DOHH2 (cell line): Measurements from ENCODE around the gene RIPK1.

Experiments used
- H3F3A ChIP-seq: fragments of 200-600 bp; sonication (generic), shearing (Covaris generic); 2 replicates; pipeline ENCODE4 v1.6.0; 2016; ENCODE audit warnings: antibody characterized with exemption, mild to moderate bottlenecking; ENCODE audit not compliant: control insufficient read depth, insufficient read depth
- H3K27ac ChIP-seq: fragments of 200-600 bp; sonication (generic); 2 replicates; pipeline ENCODE4 v1.5.1; 2014; ENCODE audit warnings: low read depth, mild to moderate bottlenecking, low read length, moderate library complexity
- H3K27me3 ChIP-seq: fragments of 200-600 bp; sonication (generic); 2 replicates; pipeline ENCODE4 v1.6.1; 2014; ENCODE audit warnings: mild to moderate bottlenecking, low read length, mixed read lengths; ENCODE audit not compliant: control insufficient read depth
- H3K36me3 ChIP-seq: fragments of 200-600 bp; sonication (generic); 2 replicates; pipeline ENCODE4 v1.6.1; 2014; ENCODE audit warnings: mild to moderate bottlenecking, low read length, moderate library complexity, mixed read lengths; ENCODE audit not compliant: control insufficient read depth
- H3K4me1 ChIP-seq: fragments of 200-600 bp; sonication (generic); 2 replicates; pipeline ENCODE4 v1.6.1; 2014; ENCODE audit warnings: mild to moderate bottlenecking, low read length, mixed read lengths; ENCODE audit not compliant: control insufficient read depth
- H3K4me2 ChIP-seq: fragments of 200-600 bp; sonication (generic); 2 replicates; pipeline ENCODE4 v1.6.0; 2014; ENCODE audit warnings: mild to moderate bottlenecking, low read length, moderate library complexity
- H3K4me3 ChIP-seq: fragments of 200-600 bp; sonication (generic); 2 replicates; pipeline ENCODE4 v1.5.1; 2014; ENCODE audit warnings: mild to moderate bottlenecking, low read length, mixed read lengths
- H3K79me2 ChIP-seq: fragments of 200-600 bp; sonication (generic); 2 replicates; pipeline ENCODE4 v1.6.1; 2014; ENCODE audit warnings: mild to moderate bottlenecking, low read length, mixed read lengths; ENCODE audit not compliant: control insufficient read depth
- H3K9me2 ChIP-seq: fragments of 200-600 bp; sonication (generic); replicated peaks from 2 replicates; pipeline ENCODE4 v1.6.1; 2014; ENCODE audit warnings: mild to moderate bottlenecking, low read length, mixed read lengths; ENCODE audit not compliant: control insufficient read depth
- H3K9me3 ChIP-seq: fragments of 200-600 bp; sonication (generic); 2 replicates; pipeline ENCODE4 v1.6.1; 2014; ENCODE audit warnings: antibody characterized with exemption, low read length, mixed read lengths; ENCODE audit not compliant: control insufficient read depth, insufficient read depth
- H4K20me1 ChIP-seq: fragments of 200-600 bp; sonication (generic); 2 replicates; pipeline ENCODE4 v1.6.0; 2014; ENCODE audit warnings: low read depth, mild to moderate bottlenecking, antibody characterized with exemption, low read length, moderate library complexity; ENCODE audit not compliant: control insufficient read depth, insufficient read depth
- EZH2phosphoT487 ChIP-seq: fragments of 200-600 bp; sonication (generic); IDR thresholded peaks from 2 replicates; pipeline ENCODE4 v1.6.1; 2017; ENCODE audit warnings: borderline replicate concordance, mild to moderate bottlenecking, antibody characterized with exemption, low read length, moderate library complexity, mixed read lengths
- TF ChIP-seq, protein P1 (sequence below): fragments of 200-600 bp; sonication (generic); IDR thresholded peaks from one replicate; pipeline ENCODE4 v1.5.1; 2014; ENCODE audit warnings: antibody characterized with exemption, mild to moderate bottlenecking, low read depth, low read length; ENCODE audit not compliant: poor library complexity, severe bottlenecking

Gene RIPK1

DNA sequence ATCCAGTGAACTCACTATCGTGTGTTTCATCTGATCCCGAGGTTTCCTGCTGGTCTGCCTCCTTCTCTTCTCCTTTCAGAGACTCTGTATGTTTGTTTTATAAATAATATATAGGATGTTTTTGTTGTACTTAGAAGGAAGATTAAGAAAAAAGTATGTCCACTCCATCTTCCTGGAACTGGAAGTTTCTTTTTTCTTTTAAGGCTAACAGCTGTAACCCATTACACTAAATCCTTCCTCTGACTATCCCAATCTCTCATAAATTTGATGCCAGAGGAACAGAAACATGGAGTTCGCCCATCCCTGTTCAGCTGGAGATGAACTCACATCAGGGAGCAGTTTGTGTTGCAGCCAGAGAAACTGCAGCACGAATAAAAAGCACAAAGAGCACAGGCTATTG, 20.7 kb downstream of the RIPK1 start:
- Histone ChIP-seq H3K4me2 (no peak overlapping the region), H3K9me3 (peaks cover 29% of the 10 kb centered on the region), H3K36me3 (peaks cover 65% of the 10 kb centered on the region), H3K79me2 (no peaks in the 10 kb centered on the region), H3K4me3 (no peak overlapping the region), H3F3A (peaks cover 14% of the 10 kb centered on the region), H4K20me1 (no peaks in the 10 kb centered on the region), H3K4me1 (no peaks in the 10 kb centered on the region), H3K27me3 (no peaks in the 10 kb centered on the region), H3K9me2 (no peaks in the 10 kb centered on the region), H3K27ac (no peak overlapping the region)
- TF ChIP-seq EZH2phosphoT487, result no peak
- TF ChIP-seq, protein P1, sequence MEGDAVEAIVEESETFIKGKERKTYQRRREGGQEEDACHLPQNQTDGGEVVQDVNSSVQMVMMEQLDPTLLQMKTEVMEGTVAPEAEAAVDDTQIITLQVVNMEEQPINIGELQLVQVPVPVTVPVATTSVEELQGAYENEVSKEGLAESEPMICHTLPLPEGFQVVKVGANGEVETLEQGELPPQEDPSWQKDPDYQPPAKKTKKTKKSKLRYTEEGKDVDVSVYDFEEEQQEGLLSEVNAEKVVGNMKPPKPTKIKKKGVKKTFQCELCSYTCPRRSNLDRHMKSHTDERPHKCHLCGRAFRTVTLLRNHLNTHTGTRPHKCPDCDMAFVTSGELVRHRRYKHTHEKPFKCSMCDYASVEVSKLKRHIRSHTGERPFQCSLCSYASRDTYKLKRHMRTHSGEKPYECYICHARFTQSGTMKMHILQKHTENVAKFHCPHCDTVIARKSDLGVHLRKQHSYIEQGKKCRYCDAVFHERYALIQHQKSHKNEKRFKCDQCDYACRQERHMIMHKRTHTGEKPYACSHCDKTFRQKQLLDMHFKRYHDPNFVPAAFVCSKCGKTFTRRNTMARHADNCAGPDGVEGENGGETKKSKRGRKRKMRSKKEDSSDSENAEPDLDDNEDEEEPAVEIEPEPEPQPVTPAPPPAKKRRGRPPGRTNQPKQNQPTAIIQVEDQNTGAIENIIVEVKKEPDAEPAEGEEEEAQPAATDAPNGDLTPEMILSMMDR, result no peak

DNA sequence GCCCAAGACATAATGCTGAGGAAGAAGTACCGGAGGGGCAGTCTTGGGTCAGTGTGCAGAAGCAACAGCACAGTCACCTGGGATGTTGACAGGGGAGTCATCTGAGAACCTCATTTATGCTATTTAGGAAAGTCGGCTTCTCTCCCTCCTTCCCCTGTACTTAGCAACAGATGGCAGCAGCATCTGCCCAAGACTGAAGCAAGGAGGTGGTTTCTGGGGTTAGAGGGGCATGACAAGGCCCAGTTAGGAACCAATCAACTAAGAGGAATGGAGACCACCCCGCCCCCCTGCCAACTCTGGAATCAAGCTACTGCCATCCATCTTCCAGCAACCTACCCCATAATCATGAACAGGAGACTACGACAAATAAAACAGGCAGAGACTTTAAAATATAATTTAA, 21.7 kb downstream of the RIPK1 start:
- Histone ChIP-seq H3K79me2 (no peaks in the 10 kb centered on the region), H3K27ac (no peak overlapping the region), H3K9me2 (no peaks in the 10 kb centered on the region), H4K20me1 (no peaks in the 10 kb centered on the region), H3F3A (peaks cover 22% of the 10 kb centered on the region), H3K4me2 (no peak overlapping the region), H3K9me3 (peaks cover 31% of the 10 kb centered on the region), H3K36me3 (peaks cover 66% of the 10 kb centered on the region), H3K27me3 (no peaks in the 10 kb centered on the region), H3K4me3 (no peak overlapping the region), H3K4me1 (no peaks in the 10 kb centered on the region)
- TF ChIP-seq, protein P1, result no peak
- no peak for TF ChIP-seq EZH2phosphoT487

DNA sequence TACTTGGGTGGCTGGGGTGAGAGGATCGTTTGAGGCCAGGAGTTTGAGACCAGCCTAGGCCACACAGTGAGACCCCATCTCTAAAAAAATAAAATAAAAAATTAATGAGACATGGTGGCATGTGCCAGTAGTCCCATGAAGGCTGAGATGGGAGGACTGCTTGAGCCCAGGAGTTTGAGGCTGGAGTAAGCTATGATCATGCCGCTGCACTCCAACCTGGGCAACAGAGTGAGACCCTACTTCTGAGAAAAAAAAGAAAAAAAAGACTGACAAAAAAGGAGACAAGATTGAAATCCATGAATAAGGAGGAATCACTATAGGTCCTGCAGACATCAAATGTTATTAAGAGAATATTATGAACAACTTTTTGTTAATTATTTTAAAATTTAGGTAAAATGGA, 26.5 kb downstream of the RIPK1 start:
- no peaks in the 10 kb centered on the region for H3K27me3 ChIP-seq
- H3K79me2 ChIP-seq, result no peaks in the 10 kb centered on the region
- TF ChIP-seq, protein P1, result no peak
- TF ChIP-seq EZH2phosphoT487, result no peak
- no peak overlapping the region for H3K4me2 ChIP-seq
- no peaks in the 10 kb centered on the region for H4K20me1 ChIP-seq
- H3K4me3 ChIP-seq, result no peak overlapping the region
- no peaks in the 10 kb centered on the region for H3K9me2 ChIP-seq
- peaks cover 12% of the 10 kb centered on the region for H3K9me3 ChIP-seq
- peaks cover 47% of the 10 kb centered on the region for H3K36me3 ChIP-seq
- H3F3A ChIP-seq, result peaks cover 17% of the 10 kb centered on the region
- no peak overlapping the region for H3K27ac ChIP-seq
- no peaks in the 10 kb centered on the region for H3K4me1 ChIP-seq

DNA sequence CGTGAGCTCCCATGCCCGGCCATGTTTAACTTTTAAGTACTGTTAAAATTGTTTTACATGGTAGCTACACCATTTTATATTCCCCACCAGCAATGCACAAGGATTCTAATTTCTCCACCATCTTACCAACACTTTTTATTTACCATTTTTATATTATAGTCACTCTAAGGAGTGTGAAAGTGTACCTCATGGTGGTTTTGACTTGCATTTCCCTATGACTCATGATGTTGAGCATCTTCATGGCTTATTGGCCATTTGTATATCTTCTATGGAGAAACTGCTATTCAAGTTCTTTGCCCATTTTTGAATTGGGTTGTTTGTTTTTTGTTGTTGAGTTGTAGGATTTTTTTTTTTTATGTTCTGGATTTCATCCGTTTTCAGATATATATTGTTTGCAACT, 34.6 kb downstream of the RIPK1 start:
- Histone ChIP-seq H3K4me1 (no peaks in the 10 kb centered on the region; the same call in 1 of the 2 replicates), H3K36me3 (peaks cover 48% of the 10 kb centered on the region), H3K4me3 (no peak overlapping the region), H3F3A (no peaks in the 10 kb centered on the region), H4K20me1 (no peaks in the 10 kb centered on the region), H3K4me2 (no peak overlapping the region), H3K9me2 (no peaks in the 10 kb centered on the region), H3K27me3 (no peaks in the 10 kb centered on the region), H3K9me3 (no peaks in the 10 kb centered on the region), H3K79me2 (no peaks in the 10 kb centered on the region), H3K27ac (no peak overlapping the region)
- TF ChIP-seq EZH2phosphoT487, result no peak
- TF ChIP-seq, protein P1, result no peak
